SU-DHL-6 (cell line): ENCODE results near the gene SCGB1C2.

Experiments
- H2AFZ ChIP-seq: fragments of 200-600 bp; sonication (generic); 2 replicates; pipeline ENCODE4 v1.6.1; 2014; ENCODE audit warnings: low read depth, mild to moderate bottlenecking, moderate library complexity, mixed read lengths, antibody characterized with exemption, low read length; ENCODE audit not compliant: severe bottlenecking
- H3F3A ChIP-seq: fragments of 200-600 bp; shearing (Covaris generic); 2 replicates; pipeline ENCODE4 v1.6.0; 2016; ENCODE audit warnings: antibody characterized with exemption, mild to moderate bottlenecking; ENCODE audit not compliant: insufficient read depth
- H3K27ac ChIP-seq: fragments of 200-600 bp; sonication (generic); 2 replicates; pipeline ENCODE4 v1.5.1; 2016; ENCODE audit warnings: low read depth, mild to moderate bottlenecking, low read length, moderate library complexity, mixed read lengths
- H3K27me3 ChIP-seq: fragments of 200-600 bp; sonication (generic), shearing (Covaris generic); 2 replicates; pipeline ENCODE4 v1.6.0; 2014; ENCODE audit warnings: mild to moderate bottlenecking, low read length
- H3K36me3 ChIP-seq: fragments of 200-600 bp; sonication (generic); 2 replicates; pipeline ENCODE4 v1.6.1; 2014; ENCODE audit warnings: mild to moderate bottlenecking, low read length, mixed read lengths
- H3K4me2 ChIP-seq: fragments of 300-600, 200-600 bp; shearing (Covaris generic), sonication (generic); 2 replicates; pipeline ENCODE4 v1.6.0; 2014; ENCODE audit warnings: low read length, low read depth, mild to moderate bottlenecking; ENCODE audit not compliant: poor library complexity, severe bottlenecking
- H3K4me3 ChIP-seq: fragments of 200-600 bp; sonication (generic); 2 replicates; pipeline ENCODE4 v1.5.1; 2014; ENCODE audit warnings: antibody characterized with exemption, low read length, mild to moderate bottlenecking, mixed read lengths; ENCODE audit not compliant: insufficient read depth, poor library complexity, severe bottlenecking
- H3K79me2 ChIP-seq: fragments of 200-600 bp; sonication (generic); 2 replicates; pipeline ENCODE4 v1.6.1; 2014; ENCODE audit warnings: mild to moderate bottlenecking, low read length, moderate library complexity; ENCODE audit not compliant: insufficient read depth
- H3K9ac ChIP-seq: fragments of 200-600 bp; sonication (generic); 2 replicates; pipeline ENCODE4 v1.7.0; 2014; ENCODE audit warnings: mild to moderate bottlenecking, low read length
- H3K9me2 ChIP-seq: fragments of 200-600 bp; sonication (generic); replicated peaks from 2 replicates; pipeline ENCODE4 v1.6.1; 2014; ENCODE audit warnings: low read length; ENCODE audit not compliant: insufficient read depth
- H3K9me3 ChIP-seq: fragments of 200-600 bp; sonication (generic); 2 replicates; pipeline ENCODE4 v1.6.1; 2014; ENCODE audit warnings: low read length, mixed read lengths; ENCODE audit not compliant: insufficient read depth
- H4K20me1 ChIP-seq: fragments of 200-600 bp; sonication (generic); 2 replicates; pipeline ENCODE4 v1.6.1; 2014; ENCODE audit warnings: low read depth, mild to moderate bottlenecking, antibody characterized with exemption, low read length, moderate library complexity, mixed read lengths
- CTCF ChIP-seq: fragments of 200-600 bp; sonication (generic); IDR thresholded peaks from one replicate; pipeline ENCODE4 v1.5.1; 2017; ENCODE audit warnings: antibody characterized with exemption, mild to moderate bottlenecking, low read length, moderate library complexity; ENCODE audit not compliant: insufficient read depth, poor library complexity, severe bottlenecking
- EZH2phosphoT487 ChIP-seq: fragments of 200-600 bp; sonication (generic), shearing (Covaris generic); conservative IDR thresholded peaks from 2 replicates; pipeline ENCODE4 v1.6.1; 2018; ENCODE audit warnings: mild to moderate bottlenecking, antibody characterized with exemption, low read length, moderate library complexity, mixed read lengths

The SCGB1C2 gene

DNA sequence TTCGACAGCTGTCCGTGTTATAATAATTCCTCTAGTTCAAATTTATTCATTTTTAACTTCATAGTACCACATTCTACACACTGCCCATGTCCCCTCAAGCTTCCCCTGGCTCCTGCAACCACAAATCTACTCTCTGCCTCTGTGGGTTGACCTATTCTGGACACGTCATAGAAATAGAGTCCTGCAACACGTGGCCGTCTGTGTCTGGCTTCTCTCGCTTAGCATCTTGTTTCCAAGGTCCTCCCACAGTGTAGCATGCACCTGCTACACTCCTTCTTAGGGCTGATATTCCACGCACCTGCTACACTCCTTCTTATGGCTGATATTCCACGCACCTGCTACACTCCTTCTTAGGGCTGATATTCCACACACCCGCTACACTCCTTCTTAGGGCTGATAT lies 16.5 kb downstream of the SCGB1C2 start:
- Histone ChIP-seq H3F3A (no peaks in the 10 kb centered on the region), H3K79me2 (no peaks in the 10 kb centered on the region), H3K36me3 (no peaks in the 10 kb centered on the region), H3K9ac (no peak overlapping the region), H3K4me3 (no peak overlapping the region), H3K4me2 (no peak overlapping the region), H3K27ac (no peak overlapping the region), H4K20me1 (no peaks in the 10 kb centered on the region), H3K27me3 (no peaks in the 10 kb centered on the region), H2AFZ (no peak overlapping the region), H3K9me3 (no peaks in the 10 kb centered on the region), H3K9me2 (no peaks in the 10 kb centered on the region)
- TF ChIP-seq CTCF (no peak), EZH2phosphoT487 (no peak)

DNA sequence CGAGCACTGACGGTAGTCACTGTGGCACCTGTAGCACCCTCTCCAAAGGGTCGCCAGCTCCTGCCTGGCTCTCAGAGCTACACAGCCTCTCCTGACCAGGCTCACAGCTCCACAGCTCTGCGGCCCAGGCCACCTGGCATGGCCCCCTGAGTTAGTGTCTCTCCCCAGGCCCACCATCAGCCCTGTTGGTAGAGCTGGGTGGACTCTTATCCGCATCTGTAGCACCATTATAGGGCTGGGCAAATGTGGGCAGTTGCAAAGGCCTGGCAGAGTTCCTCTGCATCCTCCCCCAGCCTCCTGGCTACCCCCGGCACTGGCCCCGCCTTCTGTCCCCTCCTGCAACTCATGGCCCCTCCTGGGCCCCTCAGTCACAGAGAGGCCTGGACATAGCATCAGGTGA lies 18.2 kb downstream of the SCGB1C2 start:
- no peaks in the 10 kb centered on the region for H3K36me3 ChIP-seq
- no peak overlapping the region for H3K4me2 ChIP-seq
- H2AFZ ChIP-seq = no peak overlapping the region
- H3K9me3 ChIP-seq = no peaks in the 10 kb centered on the region
- no peaks in the 10 kb centered on the region for H3K9me2 ChIP-seq
- no peaks in the 10 kb centered on the region for H3K79me2 ChIP-seq
- no peak overlapping the region for H3K9ac ChIP-seq
- H4K20me1 ChIP-seq = no peaks in the 10 kb centered on the region
- no peak overlapping the region for H3K4me3 ChIP-seq
- no peak for TF ChIP-seq CTCF
- TF ChIP-seq EZH2phosphoT487 = no peak
- no peaks in the 10 kb centered on the region for H3K27me3 ChIP-seq
- H3K27ac ChIP-seq = no peak overlapping the region
- H3F3A ChIP-seq = no peaks in the 10 kb centered on the region

GRCh38 chr17:156094-156621 lies 18.8 kb downstream of the SCGB1C2 start:
- no peak for TF ChIP-seq CTCF
- no peak for TF ChIP-seq EZH2phosphoT487

DNA sequence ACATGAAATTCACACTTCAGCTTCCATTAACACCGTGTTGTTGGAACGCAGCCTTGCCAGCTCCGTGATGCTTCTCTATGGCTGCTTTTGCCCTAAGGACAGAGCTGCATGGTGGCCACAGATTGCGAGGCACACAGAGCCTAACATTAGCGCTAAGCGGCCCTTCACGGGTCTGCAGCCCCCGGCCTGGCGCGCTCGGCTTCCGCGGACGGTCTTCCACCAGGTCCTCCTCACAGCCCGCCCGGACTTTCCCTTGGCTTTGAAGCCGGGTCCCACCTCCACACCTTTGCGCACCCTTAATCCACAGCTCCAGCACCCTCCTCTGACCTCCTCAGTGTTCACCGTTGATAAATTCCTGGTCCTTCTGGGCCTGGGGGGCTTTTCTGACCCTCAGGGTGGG lies 19.6 kb downstream of the SCGB1C2 start:
- Histone ChIP-seq H3K36me3 (no peaks in the 10 kb centered on the region), H2AFZ (no peak overlapping the region), H3F3A (no peaks in the 10 kb centered on the region), H3K9me3 (no peaks in the 10 kb centered on the region), H3K27me3 (no peaks in the 10 kb centered on the region), H3K4me2 (no peak overlapping the region), H3K9me2 (no peaks in the 10 kb centered on the region), H3K27ac (no peak overlapping the region), H3K79me2 (no peaks in the 10 kb centered on the region), H3K4me3 (no peak overlapping the region), H3K9ac (no peak overlapping the region), H4K20me1 (no peaks in the 10 kb centered on the region)
- no peak for TF ChIP-seq EZH2phosphoT487
- no peak for TF ChIP-seq CTCF

More at GRCh38 chr17:156094-156621, 18.8 kb downstream of the SCGB1C2 start:
- Histone ChIP-seq H3F3A (no peaks in the 10 kb centered on the region), H3K27me3 (no peaks in the 10 kb centered on the region), H3K27ac (no peak overlapping the region), H3K9ac (no peak overlapping the region), H3K9me2 (no peaks in the 10 kb centered on the region), H3K4me2 (no peak overlapping the region), H2AFZ (no peak overlapping the region), H3K36me3 (no peaks in the 10 kb centered on the region), H4K20me1 (no peaks in the 10 kb centered on the region), H3K4me3 (no peak overlapping the region), H3K79me2 (no peaks in the 10 kb centered on the region), H3K9me3 (no peaks in the 10 kb centered on the region)
